ENCODE measurements around the gene LEFTY2.

- no peak for TF ChIP-seq CTCF (IDR thresholded peaks at IDR 0.05)
- no peak for TF ChIP-seq EZH2 (IDR thresholded peaks at IDR 0.05)
- TF ChIP-seq EZH2phosphoT487 (IDR thresholded peaks at IDR 0.05): no peak
Measured at GRCh38 chr1:225896937-225897549, 44.0 kb downstream of the LEFTY2 start.

Data from neural progenitor cell (in vitro differentiated cells).